RWPE2 (cell line): Measurements from ENCODE around the gene STX8.
A peak's percentile ranks its signal among the peaks of the same experiment; 100 is the strongest.

ENCODE experiments used
- ATAC-seq: fragments of 200-7000 bp; cut with Tn5 transposase; 3 replicates; pipeline ENCODE4 v1.9.1; 2021; ENCODE audit warnings: low read depth
- DNase-seq: peaks from one replicate; pipeline ENCODE4 v3.0.0-alpha.2; 2020; ENCODE audit warnings: low spot score
- H3K27ac ChIP-seq: fragments of 450-650 bp; 2 replicates; pipeline ENCODE4 v1.5.1; 2017; ENCODE audit warnings: mild to moderate bottlenecking; ENCODE audit not compliant: poor library complexity, severe bottlenecking
- H3K27me3 ChIP-seq: fragments of 250-450 bp; sonication (Bioruptor Pico); 2 replicates; pipeline ENCODE4 v1.5.1; 2021; ENCODE audit warnings: mild to moderate bottlenecking, moderate library complexity; ENCODE audit not compliant: insufficient read depth, poor library complexity, severe bottlenecking
- H3K36me3 ChIP-seq: fragments of 250-450 bp; sonication (Bioruptor Pico); 2 replicates; pipeline ENCODE4 v1.5.1; 2020; ENCODE audit warnings: low read depth, mild to moderate bottlenecking, moderate library complexity
- H3K4me1 ChIP-seq: fragments of 250-450 bp; sonication (Bioruptor Pico); 2 replicates; pipeline ENCODE4 v1.5.1; 2021; ENCODE audit warnings: mild to moderate bottlenecking, moderate library complexity; ENCODE audit not compliant: insufficient read depth, poor library complexity, severe bottlenecking
- H3K4me3 ChIP-seq: fragments of 250-450 bp; sonication (Bioruptor Pico); 2 replicates; pipeline ENCODE4 v1.5.1; 2021; ENCODE audit warnings: mild to moderate bottlenecking, moderate library complexity; ENCODE audit not compliant: severe bottlenecking
- H3K9me3 ChIP-seq: fragments of 250-450 bp; sonication (Bioruptor Pico); 2 replicates; pipeline ENCODE4 v1.5.1; 2021; ENCODE audit warnings: mild to moderate bottlenecking, moderate library complexity; ENCODE audit not compliant: severe bottlenecking
- TF ChIP-seq, protein P1 (sequence below): fragments of 450-650 bp; IDR thresholded peaks from one replicate; pipeline ENCODE4 v1.5.1; 2017; ENCODE audit warnings: mild to moderate bottlenecking, moderate library complexity; ENCODE audit not compliant: poor library complexity, severe bottlenecking

Gene STX8

GRCh38 chr17:9230346-9230745 lies 345.3 kb downstream of the STX8 start:
- no peaks in the 10 kb centered on the region for H3K27me3 ChIP-seq
- no peaks in the 10 kb centered on the region for H3K36me3 ChIP-seq
- DNase-seq (no peak), ATAC-seq (no peak)
- no peaks in the 10 kb centered on the region for H3K9me3 ChIP-seq
- no peaks in the 10 kb centered on the region for H3K4me1 ChIP-seq
- TF ChIP-seq, protein P1, sequence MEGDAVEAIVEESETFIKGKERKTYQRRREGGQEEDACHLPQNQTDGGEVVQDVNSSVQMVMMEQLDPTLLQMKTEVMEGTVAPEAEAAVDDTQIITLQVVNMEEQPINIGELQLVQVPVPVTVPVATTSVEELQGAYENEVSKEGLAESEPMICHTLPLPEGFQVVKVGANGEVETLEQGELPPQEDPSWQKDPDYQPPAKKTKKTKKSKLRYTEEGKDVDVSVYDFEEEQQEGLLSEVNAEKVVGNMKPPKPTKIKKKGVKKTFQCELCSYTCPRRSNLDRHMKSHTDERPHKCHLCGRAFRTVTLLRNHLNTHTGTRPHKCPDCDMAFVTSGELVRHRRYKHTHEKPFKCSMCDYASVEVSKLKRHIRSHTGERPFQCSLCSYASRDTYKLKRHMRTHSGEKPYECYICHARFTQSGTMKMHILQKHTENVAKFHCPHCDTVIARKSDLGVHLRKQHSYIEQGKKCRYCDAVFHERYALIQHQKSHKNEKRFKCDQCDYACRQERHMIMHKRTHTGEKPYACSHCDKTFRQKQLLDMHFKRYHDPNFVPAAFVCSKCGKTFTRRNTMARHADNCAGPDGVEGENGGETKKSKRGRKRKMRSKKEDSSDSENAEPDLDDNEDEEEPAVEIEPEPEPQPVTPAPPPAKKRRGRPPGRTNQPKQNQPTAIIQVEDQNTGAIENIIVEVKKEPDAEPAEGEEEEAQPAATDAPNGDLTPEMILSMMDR, result no peak
- H3K27ac ChIP-seq, result no peak overlapping the region
- no peak overlapping the region for H3K4me3 ChIP-seq

GRCh38 chr17:9229826-9230201 lies 345.8 kb downstream of the STX8 start:
- TF ChIP-seq, protein P1, result no peak
- DNase-seq (no peak), ATAC-seq (no peak)
- Histone ChIP-seq H3K9me3 (no peaks in the 10 kb centered on the region), H3K36me3 (no peaks in the 10 kb centered on the region), H3K27ac (no peak overlapping the region), H3K4me1 (no peaks in the 10 kb centered on the region), H3K27me3 (no peaks in the 10 kb centered on the region), H3K4me3 (no peak overlapping the region)

- no peak overlapping the region for H3K27ac ChIP-seq
- ATAC-seq, result no peak
- no peaks in the 10 kb centered on the region for H3K27me3 ChIP-seq
- H3K4me3 ChIP-seq, result no peak overlapping the region
- DNase-seq, result no peak
- TF ChIP-seq, protein P1, result no peak
- H3K36me3 ChIP-seq, result no peaks in the 10 kb centered on the region
- H3K9me3 ChIP-seq, result no peaks in the 10 kb centered on the region
- H3K4me1 ChIP-seq, result no peaks in the 10 kb centered on the region
Observed at GRCh38 chr17:9229160-9229825, 346.3 kb downstream of the STX8 start.

GRCh38 chr17:9228408-9229159 lies 347.0 kb downstream of the STX8 start:
- Histone ChIP-seq H3K27ac (no peak overlapping the region), H3K9me3 (no peaks in the 10 kb centered on the region), H3K36me3 (no peaks in the 10 kb centered on the region), H3K27me3 (no peaks in the 10 kb centered on the region), H3K4me1 (no peaks in the 10 kb centered on the region), H3K4me3 (no peak overlapping the region)
- DNase-seq (no peak), ATAC-seq (0 out of 3 replicates have a peak, but pooled peaks have one; percentile 32)
- TF ChIP-seq, protein P1, result no peak
